ENCODE results near the gene USP38. TPM values are rescaled to one million over a fixed set of nuclear protein-coding genes. Genes with fewer than 3 reads are reported as not detected.
"Not testable (repeated sequence)": the region's sequence is repeated elsewhere in the genome, so short reads cannot be mapped to it uniquely, and the experiment has no call there.

The USP38 gene
- total RNA-seq, 2 experiments from 2014 or later = 25.9 to 27.9 TPM

DNA sequence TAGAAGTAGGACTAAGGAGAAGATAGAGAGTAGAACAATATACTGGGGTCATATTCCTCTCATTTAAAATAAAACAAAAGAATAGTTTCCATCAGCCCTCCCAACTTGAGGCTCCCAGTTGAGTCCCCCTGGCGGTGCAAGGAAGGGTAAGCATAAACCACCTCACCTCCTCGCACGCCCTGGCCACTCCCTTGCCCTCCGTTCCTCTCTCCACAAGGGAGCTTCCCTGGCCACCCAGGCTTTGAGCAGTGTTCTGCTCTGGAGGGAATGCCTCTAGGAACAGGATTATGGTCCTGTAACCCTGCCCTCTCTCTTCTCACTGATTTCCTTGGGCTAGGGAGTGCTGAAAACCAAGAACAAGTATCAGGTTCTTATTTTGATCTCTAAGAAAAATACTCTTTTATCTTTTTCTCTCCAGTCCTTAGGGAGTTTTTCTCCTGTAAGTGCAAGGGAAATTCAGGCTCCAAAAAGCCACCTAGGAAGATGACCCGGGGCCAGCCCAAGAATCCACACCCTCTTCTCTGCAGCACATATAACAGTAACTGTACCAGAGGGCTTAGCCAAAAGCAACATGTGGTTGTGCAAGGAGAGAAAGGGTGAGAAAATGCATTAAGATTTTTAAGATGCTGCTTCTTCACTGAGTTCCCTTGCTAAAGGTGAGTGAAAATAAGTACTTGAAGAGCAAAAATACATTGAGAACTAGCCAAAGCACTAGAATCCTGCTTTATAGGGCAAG, 69.9 kb downstream of the USP38 start:
- CTCF ChIA-PET = no interaction called here
- POLR2A ChIA-PET = no interaction called here
- no peak for DNase-seq
- Mint-ChIP-seq H3K4me1 (peaks cover 1% of the 10 kb centered on the region), H3K27me3 (no peaks in the 10 kb centered on the region), H3K4me3 (no peak overlapping the region), H3K36me3 (ENCODE audit: low read depth) (no peaks in the 10 kb centered on the region), H3K27ac (no peak overlapping the region), H3K9me3 (no peaks in the 10 kb centered on the region)

DNA sequence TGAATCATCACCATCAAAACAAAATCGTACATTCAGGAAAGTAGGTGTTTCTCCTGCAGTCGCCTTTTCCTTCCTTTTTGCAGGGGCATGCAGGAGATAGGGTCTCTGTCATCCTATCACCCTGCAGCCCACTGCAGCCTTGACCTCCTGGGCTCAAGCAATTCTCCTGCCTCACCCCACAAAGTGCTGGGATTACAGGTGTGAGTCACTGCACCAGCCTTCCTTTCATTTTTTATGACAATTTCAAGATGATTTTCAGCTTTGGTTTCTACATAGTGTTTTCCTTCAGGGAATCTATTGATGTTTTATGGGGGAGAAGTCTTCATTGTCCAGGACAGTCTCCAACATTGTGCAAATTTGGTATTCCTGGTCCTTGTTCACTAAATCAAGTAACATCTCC, 71.7 kb downstream of the USP38 start:
- H3K4me1 Mint-ChIP-seq = peaks cover 1% of the 10 kb centered on the region
- DNase-seq = no peak
- POLR2A ChIA-PET = no interaction called here
- no peak overlapping the region for H3K4me3 Mint-ChIP-seq
- H3K9me3 Mint-ChIP-seq = no peaks in the 10 kb centered on the region
- CTCF ChIA-PET = no interaction called here
- H3K36me3 Mint-ChIP-seq (ENCODE audit: low read depth) = no peaks in the 10 kb centered on the region
- no peak overlapping the region for H3K27ac Mint-ChIP-seq
- H3K27me3 Mint-ChIP-seq = peaks cover 2% of the 10 kb centered on the region

DNA sequence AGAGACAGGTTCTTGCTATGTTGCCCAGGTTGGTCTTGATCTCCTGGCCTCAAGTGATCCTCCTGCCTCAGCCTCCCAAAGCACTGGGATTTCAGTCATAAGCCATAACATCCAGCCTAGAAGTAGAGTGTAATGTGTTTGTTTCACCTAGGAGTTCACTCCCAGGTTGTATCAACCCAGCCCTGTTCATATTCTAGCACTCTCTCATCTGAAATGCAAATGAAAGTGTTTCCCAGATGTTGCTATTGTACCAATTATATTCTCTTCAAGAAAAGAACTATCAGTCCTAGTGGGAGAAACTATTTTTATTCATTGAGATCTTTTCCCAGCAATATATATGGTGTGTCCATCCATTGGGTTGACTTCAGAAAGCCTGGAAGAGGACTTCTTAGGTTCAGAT, 72.6 kb downstream of the USP38 start:
- ChIA-PET CTCF (no interaction called here), POLR2A (interaction anchor here (0.6 kb wide), 1 partner anchor 27 kb away, joined by 3 read pairs; no protein-coding TSS in a partner anchor)
- Mint-ChIP-seq H3K4me3 (no peak overlapping the region), H3K36me3 (ENCODE audit: low read depth) (no peaks in the 10 kb centered on the region), H3K27me3 (peaks cover 2% of the 10 kb centered on the region), H3K9me3 (no peaks in the 10 kb centered on the region), H3K27ac (no peak overlapping the region), H3K4me1 (peaks cover 1% of the 10 kb centered on the region)
- no peak for DNase-seq

DNA sequence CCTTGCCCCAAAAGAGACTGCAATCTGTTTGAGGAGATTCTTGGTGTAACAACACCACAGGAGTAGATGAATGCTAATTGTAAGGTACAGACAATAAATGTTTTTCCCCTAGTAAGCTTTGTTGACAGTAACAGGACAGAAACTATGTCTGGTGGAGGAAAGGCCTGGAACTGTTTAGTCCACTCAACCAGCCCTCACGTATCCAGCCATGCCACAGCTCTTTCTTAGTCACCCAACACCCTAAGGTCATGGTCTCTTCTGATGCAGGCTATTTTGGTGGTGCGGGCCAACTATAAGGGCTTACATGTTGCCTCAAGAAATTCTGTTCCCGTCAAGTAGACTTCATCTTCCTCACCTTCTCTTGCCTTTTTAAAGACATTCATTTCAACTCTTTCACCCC, 76.0 kb downstream of the USP38 start:
- H3K4me3 Mint-ChIP-seq = no peak overlapping the region
- ChIA-PET CTCF (no interaction called here), POLR2A (no interaction called here)
- peaks cover 2% of the 10 kb centered on the region for H3K27me3 Mint-ChIP-seq
- H3K36me3 Mint-ChIP-seq (ENCODE audit: low read depth) = no peaks in the 10 kb centered on the region
- H3K27ac Mint-ChIP-seq = no peak overlapping the region
- H3K4me1 Mint-ChIP-seq = peaks cover 1% of the 10 kb centered on the region
- no peaks in the 10 kb centered on the region for H3K9me3 Mint-ChIP-seq
- no peak for DNase-seq

DNA sequence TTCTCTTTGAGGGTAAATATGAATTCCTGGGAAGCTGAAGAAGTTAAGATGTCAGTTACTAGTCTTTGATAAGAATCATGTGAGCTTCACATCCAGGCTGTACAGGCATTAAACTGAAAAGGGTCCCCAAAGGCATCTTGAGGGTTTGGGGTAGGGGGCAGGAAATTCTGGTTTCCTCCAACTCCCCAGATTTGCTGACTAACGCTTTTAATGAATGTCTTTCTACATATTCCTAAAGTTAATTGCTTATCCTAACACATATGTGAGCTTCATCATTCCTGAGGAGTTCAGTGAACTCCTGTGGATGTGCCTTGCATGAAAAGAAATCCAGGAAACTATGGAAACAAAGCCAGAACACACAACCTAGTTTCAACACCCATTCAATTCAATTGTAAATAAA, 78.1 kb downstream of the USP38 start:
- Mint-ChIP-seq H3K4me1 (no peaks in the 10 kb centered on the region), H3K27ac (no peak overlapping the region), H3K9me3 (peaks cover 4% of the 10 kb centered on the region), H3K27me3 (peaks cover 2% of the 10 kb centered on the region), H3K36me3 (ENCODE audit: low read depth) (no peaks in the 10 kb centered on the region), H3K4me3 (no peak overlapping the region)
- ChIA-PET CTCF (no interaction called here), POLR2A (no interaction called here)
- no peak for DNase-seq

DNA sequence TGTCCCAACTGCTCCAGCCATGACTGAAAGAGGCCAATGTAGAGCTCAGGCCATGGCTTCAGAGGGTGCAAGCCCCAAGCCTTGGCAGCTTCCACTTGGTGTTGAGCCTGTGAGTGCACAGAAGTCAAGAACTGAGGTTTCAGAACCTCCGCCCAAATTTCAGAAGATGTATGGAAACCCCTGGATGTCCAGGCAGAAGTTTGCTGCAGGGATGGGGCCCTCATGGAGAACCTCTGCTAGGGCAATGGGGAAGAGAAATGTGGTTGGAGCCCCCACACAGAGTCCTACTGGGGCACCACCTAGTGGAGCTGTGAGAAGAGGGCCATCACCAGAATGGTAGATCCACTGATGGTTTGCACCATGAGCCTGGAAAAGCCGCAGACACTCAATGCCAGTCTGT, 83.0 kb downstream of the USP38 start:
- H3K4me1 Mint-ChIP-seq; H3K4me3 Mint-ChIP-seq; CTCF ChIA-PET; H3K27ac Mint-ChIP-seq; H3K9me3 Mint-ChIP-seq; POLR2A ChIA-PET; H3K36me3 Mint-ChIP-seq (ENCODE audit: low read depth); H3K27me3 Mint-ChIP-seq; DNase-seq: not testable (repeated sequence)

DNA sequence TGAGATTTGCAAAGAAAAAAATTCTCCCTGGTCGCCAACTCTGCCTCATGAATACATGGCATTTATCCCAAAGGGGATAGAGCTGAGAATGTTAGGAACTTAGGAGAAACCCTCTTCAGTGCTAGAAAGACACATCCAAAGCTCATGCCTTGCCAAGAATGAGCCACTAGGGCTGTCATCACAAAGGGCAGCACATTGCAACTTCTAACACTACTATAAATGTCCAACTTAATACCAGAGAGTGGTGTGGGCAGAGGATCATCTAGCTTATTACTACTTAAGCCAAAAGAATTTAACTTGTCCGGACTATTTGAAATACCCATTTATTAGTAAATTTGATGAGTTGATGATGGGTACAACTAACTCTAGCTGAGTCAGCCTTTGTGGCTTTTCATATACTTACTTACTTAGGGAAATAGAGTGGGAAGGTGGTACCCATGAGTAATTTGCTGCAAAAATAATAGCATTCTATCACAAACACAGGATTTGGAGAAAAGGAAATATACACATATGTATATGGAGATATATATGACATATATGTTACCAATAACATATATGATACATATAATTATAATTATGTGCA, 85.6 kb downstream of the USP38 start:
- ChIA-PET CTCF (no interaction called here), POLR2A (no interaction called here)
- no peaks in the 10 kb centered on the region for H3K4me1 Mint-ChIP-seq
- no peak for DNase-seq
- H3K4me3 Mint-ChIP-seq = no peak overlapping the region
- H3K36me3 Mint-ChIP-seq (ENCODE audit: low read depth) = no peaks in the 10 kb centered on the region
- H3K27ac Mint-ChIP-seq = no peak overlapping the region
- no peaks in the 10 kb centered on the region for H3K27me3 Mint-ChIP-seq
- H3K9me3 Mint-ChIP-seq = peaks cover 6% of the 10 kb centered on the region

Other genes with a start within 250 kb of the USP38 start
- under 1 TPM; 0.80 to 0.86 TPM for gene GAB1, start 152.0 kb downstream of the USP38 start, total RNA-seq

Measured in activated CD4-positive, alpha-beta memory T cell treated with anti-CD3 and anti-CD28 coated beads, Interleukin-2, amount 10 ng/mL, durations not matched to agents 7 days and 5 days (primary cell).